M059J (cell line): ENCODE data around the gene PLCB4. TPM values are rescaled to one million over a fixed set of nuclear protein-coding genes. Genes with fewer than 3 reads are reported as not detected.

Source experiments
- DNase-seq: peaks from one replicate; pipeline ENCODE4 v3.0.0-alpha.2; 2012; ENCODE audit warnings: low read depth
- total RNA-seq: library from RNA; depleted of rRNA; stranded (reverse); fragments of >200 nt; shearing (Covaris generic); gene quantifications from 2 replicates; pipeline ENCODE4 v1.2.3, GENCODE V29; 2014

PLCB4 gene
- total RNA-seq, 1 experiment from 2014 or later, result 16.1 TPM

- peak; percentile 53 for DNase-seq
These were observed 200.5 kb downstream of the PLCB4 start for GRCh38 chr20:9269280-9269971.

GRCh38 chr20:9270831-9271230 is 201.9 kb downstream of the PLCB4 start:
- peak; percentile 58 for DNase-seq

- no peak for DNase-seq
These were observed 208.1 kb downstream of the PLCB4 start for GRCh38 chr20:9276966-9277468.

GRCh38 chr20:9279918-9280401 is 211.1 kb downstream of the PLCB4 start:
- no peak for DNase-seq

- no peak for DNase-seq
These were observed 211.8 kb downstream of the PLCB4 start for GRCh38 chr20:9280666-9281065.

GRCh38 chr20:9281803-9282202 is 212.9 kb downstream of the PLCB4 start:
- no peak for DNase-seq

GRCh38 chr20:9285617-9286016 is 216.7 kb downstream of the PLCB4 start:
- no peak for DNase-seq

- peak; percentile 72 for DNase-seq
These were observed 217.9 kb downstream of the PLCB4 start for GRCh38 chr20:9286501-9287461.

- no peak for DNase-seq
These were observed 218.9 kb downstream of the PLCB4 start for GRCh38 chr20:9287826-9288225.

- DNase-seq, result no peak
These were observed 221.4 kb downstream of the PLCB4 start for GRCh38 chr20:9290331-9290730.

GRCh38 chr20:9293145-9293544 is 224.3 kb downstream of the PLCB4 start:
- DNase-seq, result no peak

- DNase-seq, result peak; percentile 91
These were observed 225.2 kb downstream of the PLCB4 start for GRCh38 chr20:9294041-9294440.

- DNase-seq, result no peak
These were observed 230.0 kb downstream of the PLCB4 start for GRCh38 chr20:9298906-9299305.

- peak; percentile 53 for DNase-seq
These were observed 231.2 kb downstream of the PLCB4 start for GRCh38 chr20:9300080-9300479.

GRCh38 chr20:9300534-9300933 is 231.6 kb downstream of the PLCB4 start:
- peak; percentile 29 for DNase-seq

- DNase-seq, result peak; percentile 93
These were observed 232.5 kb downstream of the PLCB4 start for GRCh38 chr20:9301129-9302090.

- DNase-seq, result no peak
These were observed 233.2 kb downstream of the PLCB4 start for GRCh38 chr20:9302091-9302462.

GRCh38 chr20:9306521-9306920 is 237.6 kb downstream of the PLCB4 start:
- DNase-seq, result peak; percentile 42

GRCh38 chr20:9308056-9308455 is 239.2 kb downstream of the PLCB4 start:
- DNase-seq, result no peak

GRCh38 chr20:9311132-9311531 is 242.2 kb downstream of the PLCB4 start:
- peak; percentile 71 for DNase-seq

GRCh38 chr20:9319687-9320384 is 250.9 kb downstream of the PLCB4 start:
- DNase-seq, result peak; percentile 51
